Esophagus squamous epithelium (tissue), 4 donors: Measurements from ENCODE around the gene ISG15.

Experiments used
- POLR2A ChIP-seq, 4 donors: fragments of 450-650 bp; IDR thresholded peaks; one replicate each; pipeline ENCODE4 v1.6.1; 2017; ENCODE audit warnings: antibody characterized with exemption in 4 of 4, mild to moderate bottlenecking in 4 of 4, moderate library complexity in 3 of 4
- TF ChIP-seq, protein P1 (sequence below), 6 experiments: fragments of 450-650 bp in 4 of 6; fragments of 200-600 bp in 2 of 6; sonication (generic) in 2 of 6; IDR thresholded peaks; one replicate each; pipeline ENCODE4 v1.5.1; 2016 to 2019; ENCODE audit warnings: antibody characterized with exemption in 6 of 6, mild to moderate bottlenecking in 4 of 6, moderate library complexity in 4 of 6

DNA sequence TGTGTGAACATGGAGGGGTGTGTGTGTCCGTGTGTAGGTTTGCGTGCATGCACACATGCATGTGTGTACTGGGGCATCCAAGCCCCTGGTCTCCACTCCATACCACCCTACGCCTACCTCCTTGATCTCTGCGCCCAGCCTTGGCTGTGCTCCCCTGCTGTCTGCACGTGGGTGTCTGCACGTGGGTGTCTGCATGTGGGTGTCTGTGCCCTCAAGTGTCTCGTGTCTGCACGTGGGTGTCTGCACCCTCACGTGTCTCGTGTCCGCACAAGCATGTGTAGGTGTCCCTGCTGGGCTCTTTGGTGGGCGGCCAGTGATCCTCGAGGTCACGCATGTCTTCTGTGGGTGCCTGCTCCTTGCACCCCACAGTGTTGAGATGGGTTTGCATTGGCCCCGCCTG lies 39.7 kb downstream of the ISG15 start:
- TF ChIP-seq, protein P1, sequence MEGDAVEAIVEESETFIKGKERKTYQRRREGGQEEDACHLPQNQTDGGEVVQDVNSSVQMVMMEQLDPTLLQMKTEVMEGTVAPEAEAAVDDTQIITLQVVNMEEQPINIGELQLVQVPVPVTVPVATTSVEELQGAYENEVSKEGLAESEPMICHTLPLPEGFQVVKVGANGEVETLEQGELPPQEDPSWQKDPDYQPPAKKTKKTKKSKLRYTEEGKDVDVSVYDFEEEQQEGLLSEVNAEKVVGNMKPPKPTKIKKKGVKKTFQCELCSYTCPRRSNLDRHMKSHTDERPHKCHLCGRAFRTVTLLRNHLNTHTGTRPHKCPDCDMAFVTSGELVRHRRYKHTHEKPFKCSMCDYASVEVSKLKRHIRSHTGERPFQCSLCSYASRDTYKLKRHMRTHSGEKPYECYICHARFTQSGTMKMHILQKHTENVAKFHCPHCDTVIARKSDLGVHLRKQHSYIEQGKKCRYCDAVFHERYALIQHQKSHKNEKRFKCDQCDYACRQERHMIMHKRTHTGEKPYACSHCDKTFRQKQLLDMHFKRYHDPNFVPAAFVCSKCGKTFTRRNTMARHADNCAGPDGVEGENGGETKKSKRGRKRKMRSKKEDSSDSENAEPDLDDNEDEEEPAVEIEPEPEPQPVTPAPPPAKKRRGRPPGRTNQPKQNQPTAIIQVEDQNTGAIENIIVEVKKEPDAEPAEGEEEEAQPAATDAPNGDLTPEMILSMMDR (IDR thresholded peaks at IDR 0.05), result no peak
- no peak for TF ChIP-seq POLR2A (IDR thresholded peaks at IDR 0.05)
